HL-60/S4 treated with retinoic acid at 250 ng/mL for 4 days and 3 days (cell line): Measurements from ENCODE around the gene DAPK1.

ENCODE experiments used
- in situ Hi-C: fragments of 300-500 bp; cut with MboI; formaldehyde crosslinking; loops from 2 replicates; pipeline ENCODE4 v1.7.0; 2022; ENCODE audit warnings: low sequenced_read_pairs

DAPK1 gene

GRCh38 chr9:87661241-87661640 lies 163.6 kb downstream of the DAPK1 start:
- in situ Hi-C loops, result loop anchor here (10.0 to 25.0 kb wide), 2 partner anchors 326 to 1024 kb away; no protein-coding TSS in a partner anchor

- in situ Hi-C loops, result loop anchor here (10.0 to 25.0 kb wide), 2 partner anchors 328 to 1026 kb away; no protein-coding TSS in a partner anchor
These were observed 165.3 kb downstream of the DAPK1 start for GRCh38 chr9:87662808-87663528.

DNA sequence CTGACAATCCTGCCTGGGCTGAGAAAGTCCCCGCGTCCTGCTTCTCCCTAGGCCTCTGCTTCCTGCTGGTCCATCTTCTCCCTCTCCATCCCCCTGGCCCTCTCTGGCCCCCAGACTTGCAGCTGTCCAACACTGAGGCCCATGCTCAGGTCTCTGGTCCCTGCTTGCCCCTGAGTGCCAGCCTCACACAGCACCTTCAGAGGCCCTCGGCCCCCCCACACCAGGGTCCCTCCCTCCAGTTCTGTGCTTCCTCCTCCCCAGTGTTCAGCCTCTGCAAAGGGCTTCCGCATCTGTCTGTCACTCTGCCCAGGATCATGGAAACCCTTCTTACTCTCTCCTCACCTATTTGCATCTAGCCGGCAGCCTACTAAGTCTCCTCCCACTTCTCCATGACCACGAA lies 165.9 kb downstream of the DAPK1 start:
- in situ Hi-C loops, result loop anchor here (10.0 to 25.0 kb wide), 2 partner anchors 329 to 1026 kb away; no protein-coding TSS in a partner anchor

GRCh38 chr9:87664153-87665060 lies 166.7 kb downstream of the DAPK1 start:
- in situ Hi-C loops, result loop anchor here (10.0 to 25.0 kb wide), 2 partner anchors 330 to 1027 kb away; no protein-coding TSS in a partner anchor

DNA sequence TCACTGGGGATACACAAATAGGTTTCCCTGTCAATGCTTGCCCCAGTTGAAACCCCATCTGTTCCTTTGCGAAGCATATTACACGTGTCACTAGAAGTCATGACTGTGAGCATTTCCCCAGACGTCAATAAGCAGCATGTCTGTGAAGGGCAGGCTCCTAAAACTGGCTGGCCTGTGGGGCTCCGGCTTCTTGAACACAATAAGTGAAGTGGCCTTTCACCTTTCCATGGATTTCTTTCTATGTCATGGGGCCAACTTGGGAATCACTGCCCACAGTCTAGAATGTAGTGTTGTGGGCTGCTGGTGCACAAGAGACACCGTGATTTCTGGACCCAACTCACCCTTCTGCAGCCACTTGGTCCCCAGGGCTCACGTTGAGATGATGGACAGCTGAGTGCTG lies 167.8 kb downstream of the DAPK1 start:
- in situ Hi-C loops, result loop anchor here (10.0 to 25.0 kb wide), 2 partner anchors 331 to 1028 kb away; no protein-coding TSS in a partner anchor

DNA sequence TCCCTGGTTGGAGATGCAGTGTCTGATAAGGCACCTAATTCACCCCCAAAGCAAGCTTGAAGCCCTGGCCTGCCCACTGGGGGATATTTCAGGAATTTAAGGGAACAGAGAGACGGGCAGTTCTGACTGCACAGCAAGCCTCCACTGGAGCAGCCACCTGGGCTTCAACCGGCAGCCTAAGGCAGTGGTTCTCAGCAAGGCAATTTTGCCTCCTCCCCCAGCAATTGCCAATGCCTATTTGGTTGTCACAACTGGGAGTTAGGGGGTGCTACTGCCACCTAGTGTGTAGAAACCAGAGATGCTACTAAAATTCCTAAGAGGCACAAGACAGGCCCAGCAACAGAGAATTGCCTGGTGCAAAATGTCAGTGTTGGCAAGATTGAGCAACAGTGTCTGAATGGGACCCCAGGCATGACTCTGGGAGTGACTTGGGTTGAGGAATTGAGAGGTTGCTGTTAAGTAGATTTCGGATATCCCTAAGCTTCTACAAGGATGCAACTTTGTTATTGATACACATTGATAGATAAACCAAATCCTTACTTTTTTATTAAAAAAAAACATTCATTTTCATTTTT lies 169.6 kb downstream of the DAPK1 start:
- in situ Hi-C loops, result loop anchor here (10.0 to 25.0 kb wide), 2 partner anchors 332 to 1030 kb away; no protein-coding TSS in a partner anchor

GRCh38 chr9:87668222-87668621 lies 170.6 kb downstream of the DAPK1 start:
- in situ Hi-C loops, result loop anchor here (10.0 to 25.0 kb wide), 2 partner anchors 333 to 1031 kb away; no protein-coding TSS in a partner anchor

DNA sequence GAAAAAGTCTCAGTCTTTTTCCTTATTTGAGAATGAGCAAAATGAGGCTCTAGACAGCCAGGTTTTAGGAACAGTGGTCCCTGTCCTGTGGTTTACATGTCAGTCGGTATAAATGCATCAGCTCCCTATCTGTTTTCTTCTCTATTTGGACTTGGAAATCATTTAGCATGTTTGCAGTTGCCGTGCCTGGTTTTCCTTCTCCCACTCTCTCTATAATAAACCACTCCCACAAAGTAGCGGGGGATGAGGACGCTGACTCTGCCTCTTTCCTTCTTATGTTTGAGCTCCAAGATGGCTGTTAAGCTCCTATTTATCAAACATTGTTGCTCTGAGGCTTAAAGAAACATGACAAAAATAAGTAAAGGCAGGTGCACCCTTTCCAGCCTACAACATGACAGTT lies 171.1 kb downstream of the DAPK1 start:
- in situ Hi-C loops, result loop anchor here (10.0 to 25.0 kb wide), 2 partner anchors 334 to 1031 kb away; no protein-coding TSS in a partner anchor

DNA sequence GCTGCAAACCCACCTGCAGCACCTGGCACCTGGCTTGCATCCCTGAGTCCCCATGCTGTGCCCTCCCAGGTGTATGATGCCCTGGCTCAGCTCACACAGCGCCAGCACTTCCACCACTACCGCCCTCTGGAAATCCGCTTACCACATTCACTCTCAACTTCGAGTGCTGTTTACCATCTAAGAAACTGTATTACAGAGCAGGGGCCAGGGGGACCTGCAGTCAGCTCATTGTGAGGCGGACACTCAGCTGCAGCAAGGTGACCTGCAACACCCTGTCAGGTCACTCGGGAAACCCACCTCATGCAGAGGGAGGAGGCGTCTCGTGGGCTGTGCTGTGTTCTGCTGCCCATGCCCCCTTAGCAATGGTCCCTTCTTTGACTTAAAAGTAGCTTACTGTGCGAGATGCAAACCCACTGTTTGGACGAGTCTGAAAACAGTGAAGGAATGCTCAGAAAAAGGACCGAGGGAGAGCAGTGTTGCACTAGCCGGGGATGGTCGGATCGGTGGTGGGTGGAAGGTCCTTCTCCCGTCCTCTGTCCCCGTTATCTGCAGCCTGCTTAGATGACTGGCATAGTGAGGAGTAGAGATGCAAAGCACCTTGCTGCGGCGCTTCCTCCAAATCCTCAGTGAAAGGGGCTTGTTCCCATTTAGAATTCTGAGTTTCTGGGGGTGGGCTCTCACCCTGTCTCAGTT lies 173.1 kb downstream of the DAPK1 start:
- in situ Hi-C loops, result loop anchor here (25.0 kb wide), 1 partner anchor 1033 kb away; no protein-coding TSS in a partner anchor

GRCh38 chr9:87671478-87671877 lies 173.8 kb downstream of the DAPK1 start:
- in situ Hi-C loops, result loop anchor here (25.0 kb wide), 1 partner anchor 1034 kb away; no protein-coding TSS in a partner anchor

DNA sequence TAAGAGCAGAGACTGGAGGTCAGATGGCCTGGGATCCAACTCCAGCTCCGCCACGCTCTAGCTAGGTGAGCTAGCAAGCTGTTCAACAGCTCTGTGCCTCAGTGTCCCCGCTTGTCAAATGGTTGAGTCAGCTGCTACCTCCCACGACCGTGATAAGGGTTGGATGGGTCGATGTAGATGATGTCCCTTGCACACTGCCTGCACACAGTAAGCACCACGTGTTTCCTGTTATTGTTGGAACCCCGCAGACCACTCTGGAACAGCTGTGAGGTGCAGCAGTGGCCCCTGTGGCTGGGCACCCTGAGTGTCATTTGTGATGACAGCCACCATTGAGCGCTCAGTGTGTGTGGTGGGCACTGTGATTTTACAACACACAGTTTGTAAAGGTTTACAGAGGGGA lies 174.3 kb downstream of the DAPK1 start:
- in situ Hi-C loops, result loop anchor here (25.0 kb wide), 1 partner anchor 1035 kb away; no protein-coding TSS in a partner anchor

GRCh38 chr9:87672586-87672985 lies 174.9 kb downstream of the DAPK1 start:
- in situ Hi-C loops, result loop anchor here (25.0 kb wide), 1 partner anchor 1035 kb away; no protein-coding TSS in a partner anchor

GRCh38 chr9:87673446-87674120 lies 175.9 kb downstream of the DAPK1 start:
- in situ Hi-C loops, result loop anchor here (25.0 kb wide), 1 partner anchor 1036 kb away; no protein-coding TSS in a partner anchor

DNA sequence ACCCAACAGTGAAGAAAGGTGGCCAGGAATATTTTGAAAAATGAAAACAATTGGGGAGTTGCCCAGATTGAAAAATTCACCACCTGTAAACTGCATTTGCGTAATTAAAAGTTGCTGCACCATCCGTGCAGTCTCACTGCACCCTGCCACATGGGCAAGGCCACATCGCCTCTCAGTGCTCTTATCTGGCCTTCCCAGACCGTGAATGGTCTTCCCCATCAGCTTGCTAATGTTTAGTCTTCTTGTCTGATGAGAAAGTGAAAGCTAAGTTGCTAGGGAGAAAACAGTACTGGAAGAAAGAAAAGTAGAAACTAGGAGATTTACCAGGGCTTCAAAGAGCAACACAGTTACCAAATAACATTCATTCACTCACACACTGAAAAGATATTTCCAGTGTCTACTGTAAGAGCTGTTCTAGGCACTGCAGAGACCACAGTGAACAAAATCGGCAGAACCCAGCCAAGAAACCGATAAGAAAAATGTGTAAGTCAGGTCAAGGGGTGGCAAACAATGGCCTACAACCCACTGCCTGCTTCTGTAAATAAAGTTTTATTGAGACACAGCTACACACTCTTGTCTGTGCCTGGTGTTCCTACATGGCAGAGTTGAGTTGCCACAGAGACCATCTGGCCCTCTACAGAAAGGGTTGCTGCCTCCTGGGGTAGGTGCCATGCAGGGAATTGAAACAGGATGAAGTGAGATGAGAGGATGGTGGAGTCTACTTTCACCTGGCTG lies 177.1 kb downstream of the DAPK1 start:
- in situ Hi-C loops, result loop anchor here (5.0 to 25.0 kb wide), 2 partner anchors 138 to 1037 kb away; no protein-coding TSS in a partner anchor

DNA sequence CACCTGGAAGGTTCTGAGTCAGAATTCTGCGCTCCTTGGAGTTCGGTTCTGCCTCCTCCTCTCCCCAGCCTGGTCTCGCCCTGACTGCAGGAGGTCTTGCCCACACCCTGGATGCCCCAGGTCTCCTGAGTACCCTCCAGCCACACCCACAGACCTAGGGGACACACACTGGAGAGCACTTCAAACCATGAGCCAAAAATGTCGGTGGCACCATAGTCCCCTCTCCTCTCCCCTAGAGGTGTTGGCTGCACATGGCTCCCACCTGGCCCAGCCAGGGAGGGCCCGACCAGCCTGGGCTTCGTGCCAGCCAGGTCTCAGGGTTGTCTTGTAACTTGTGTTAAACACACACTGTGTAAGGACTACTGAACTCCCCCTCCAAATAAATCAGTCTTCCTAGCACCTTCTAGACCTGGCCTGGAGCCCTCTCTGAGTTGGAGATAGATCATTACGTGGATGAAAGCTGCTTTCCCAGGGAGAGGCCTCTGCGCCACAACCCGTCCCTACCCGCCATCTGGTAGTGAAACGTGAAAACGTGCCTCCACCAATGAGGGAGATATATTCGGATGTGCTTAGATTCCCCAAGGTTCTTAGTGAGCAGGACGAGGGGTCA lies 178.3 kb downstream of the DAPK1 start:
- in situ Hi-C loops, result loop anchor here (5.0 kb wide), 1 partner anchor 136 kb away; no protein-coding TSS in a partner anchor

DNA sequence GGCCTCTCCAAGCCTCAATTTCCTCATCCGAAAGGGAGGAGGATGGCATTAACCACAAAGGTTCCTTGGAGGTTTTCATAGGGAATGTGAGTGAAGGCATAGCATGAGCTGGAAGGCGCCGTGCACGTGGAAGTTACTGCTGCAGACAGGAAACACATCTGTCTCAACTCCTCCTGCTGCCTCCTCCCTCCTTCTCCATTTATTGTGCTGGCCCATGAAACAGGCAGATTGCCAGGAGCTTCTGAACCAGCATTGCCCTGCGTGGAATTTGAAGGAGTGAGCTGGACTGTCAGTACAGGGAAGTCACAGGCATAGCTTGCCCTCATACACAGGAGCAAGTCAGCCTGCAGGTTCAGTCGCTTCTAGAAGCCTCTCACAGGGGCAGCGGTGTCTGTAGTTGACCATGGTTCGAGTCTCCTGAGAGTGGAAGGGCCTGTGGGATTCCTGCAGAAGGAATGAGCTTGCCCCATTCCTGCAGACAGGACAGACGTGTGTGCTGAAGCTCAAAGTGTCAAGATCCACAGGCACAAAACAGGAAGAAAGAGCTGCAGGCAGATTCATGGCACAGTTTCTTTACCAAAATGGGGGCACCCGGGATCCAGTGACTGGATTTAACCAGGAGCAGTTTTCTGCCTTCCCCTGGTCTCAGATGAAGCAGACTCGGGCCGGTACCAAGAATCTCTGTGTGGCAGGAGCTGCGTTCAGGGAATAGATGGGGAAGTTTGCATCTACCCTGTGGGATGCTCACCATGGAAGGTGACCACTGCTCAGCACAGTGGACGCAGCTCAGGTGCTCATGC lies 179.5 kb downstream of the DAPK1 start:
- in situ Hi-C loops, result loop anchor here (5.0 kb wide), 1 partner anchor 135 kb away; no protein-coding TSS in a partner anchor
